Globus pallidus (tissue), 1 donor: ENCODE measurements around the gene SLC24A4.

ENCODE experiments used
- DNase-seq: peaks from one replicate; pipeline ENCODE4 v3.0.0-alpha.2; 2015; ENCODE audit warnings: low spot score

SLC24A4 gene

DNA sequence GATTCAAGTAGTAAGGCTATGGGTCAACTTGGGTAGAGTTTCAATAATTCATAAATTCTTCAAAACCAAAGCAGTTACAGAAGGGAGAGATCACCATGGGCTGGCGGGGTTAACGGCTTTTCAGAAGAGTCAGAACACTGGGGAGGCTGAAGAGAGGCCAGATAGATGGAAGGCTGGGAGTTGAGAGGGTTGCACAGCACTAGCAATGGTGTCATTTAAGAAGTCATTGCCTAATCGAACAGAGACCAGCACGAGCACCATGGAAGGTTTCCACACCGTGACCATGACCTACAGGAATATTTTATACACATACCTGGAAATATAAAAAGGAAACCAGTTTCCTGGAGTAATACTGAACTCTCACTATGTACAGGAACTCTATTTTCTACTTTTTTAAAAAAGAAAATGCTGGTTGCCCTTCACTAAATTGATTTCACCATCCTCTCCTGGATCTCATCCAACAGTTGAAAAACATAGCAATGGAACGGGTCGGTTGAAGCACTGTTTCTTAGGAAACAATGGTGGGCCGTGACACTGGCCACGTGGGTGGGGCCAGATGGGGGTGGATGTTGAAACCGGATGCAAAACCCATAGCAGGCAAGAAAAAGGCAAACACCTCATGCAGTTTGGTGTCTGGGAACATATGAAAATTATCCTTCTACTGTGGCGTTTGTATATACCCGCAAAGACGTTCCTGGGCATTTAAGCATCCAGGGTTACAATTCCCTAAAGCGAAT, 152.7 kb downstream of the SLC24A4 start:
- DNase-seq = no peak

DNA sequence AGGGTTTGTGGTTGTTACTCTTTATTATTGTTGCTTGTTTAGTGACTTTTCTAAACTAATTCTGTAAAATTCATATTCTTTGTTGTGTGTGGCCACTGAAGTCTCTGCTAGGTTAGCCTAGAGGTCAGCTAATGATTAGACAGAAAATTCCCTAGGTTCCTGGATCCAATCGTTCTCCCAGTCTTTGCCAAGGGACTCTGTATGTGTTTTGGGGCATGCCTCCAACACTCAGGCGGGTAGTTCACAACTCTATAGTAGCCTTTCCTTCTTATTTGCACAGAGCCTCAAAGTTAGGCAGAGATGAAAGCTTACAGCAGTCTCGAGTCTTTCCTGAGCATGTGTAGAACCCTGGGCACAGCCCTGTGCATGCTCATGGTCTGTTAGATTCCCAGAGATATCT, 157.9 kb downstream of the SLC24A4 start:
- DNase-seq = no peak

DNA sequence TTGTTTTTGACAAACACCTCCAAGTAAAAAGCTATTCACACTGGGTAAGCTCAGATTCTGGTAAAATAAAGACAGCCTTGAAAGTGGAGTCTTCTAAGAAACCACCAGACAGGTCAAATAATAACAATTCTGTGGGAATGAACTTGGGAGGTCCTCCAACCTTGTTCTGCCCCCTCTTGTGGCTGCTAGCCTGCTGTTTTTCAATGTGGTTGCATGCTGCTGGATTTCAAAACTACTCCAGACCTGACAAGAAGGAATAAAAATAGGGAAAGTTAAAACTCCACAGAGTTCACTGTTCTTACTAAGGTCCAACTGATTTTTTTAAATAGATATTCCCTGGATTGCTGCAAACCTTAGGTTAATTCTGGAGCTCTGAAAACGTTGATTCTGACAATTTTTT, 158.4 kb downstream of the SLC24A4 start:
- DNase-seq = no peak

DNA sequence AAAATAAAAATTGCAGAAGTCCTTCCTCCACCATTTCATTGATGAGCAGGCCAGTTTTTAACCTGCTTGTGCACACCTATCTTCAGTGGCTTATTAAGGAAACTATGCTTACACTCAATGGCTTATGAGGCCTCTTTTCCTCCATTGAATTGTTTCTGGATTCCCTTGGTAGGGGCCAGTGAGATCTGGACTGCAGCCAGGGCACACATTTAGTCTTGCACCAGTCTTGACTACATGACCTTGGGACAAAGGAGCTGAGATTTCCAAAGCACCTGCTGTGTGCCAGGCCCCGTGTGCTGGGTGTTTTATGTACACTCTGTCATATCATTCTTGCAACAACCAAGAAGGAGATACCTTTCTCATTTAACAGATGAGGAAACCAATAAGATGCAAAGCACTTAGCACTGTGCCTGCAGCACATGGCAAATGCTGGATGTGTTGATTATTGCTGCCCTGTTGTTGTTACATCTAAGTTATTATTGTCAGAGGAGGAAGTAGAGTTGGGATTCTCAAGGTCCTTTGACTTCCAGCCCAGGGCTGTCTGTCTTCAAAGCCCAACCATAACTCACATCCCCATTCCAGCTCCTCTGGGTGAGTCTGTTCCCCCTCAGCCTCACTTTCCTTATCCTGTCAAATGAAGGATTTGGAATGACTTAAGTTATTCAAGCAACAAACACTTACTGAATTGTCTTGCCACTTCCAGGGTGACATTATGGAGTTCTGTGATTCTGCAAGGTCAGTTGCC, 159.0 kb downstream of the SLC24A4 start:
- DNase-seq = no peak

DNA sequence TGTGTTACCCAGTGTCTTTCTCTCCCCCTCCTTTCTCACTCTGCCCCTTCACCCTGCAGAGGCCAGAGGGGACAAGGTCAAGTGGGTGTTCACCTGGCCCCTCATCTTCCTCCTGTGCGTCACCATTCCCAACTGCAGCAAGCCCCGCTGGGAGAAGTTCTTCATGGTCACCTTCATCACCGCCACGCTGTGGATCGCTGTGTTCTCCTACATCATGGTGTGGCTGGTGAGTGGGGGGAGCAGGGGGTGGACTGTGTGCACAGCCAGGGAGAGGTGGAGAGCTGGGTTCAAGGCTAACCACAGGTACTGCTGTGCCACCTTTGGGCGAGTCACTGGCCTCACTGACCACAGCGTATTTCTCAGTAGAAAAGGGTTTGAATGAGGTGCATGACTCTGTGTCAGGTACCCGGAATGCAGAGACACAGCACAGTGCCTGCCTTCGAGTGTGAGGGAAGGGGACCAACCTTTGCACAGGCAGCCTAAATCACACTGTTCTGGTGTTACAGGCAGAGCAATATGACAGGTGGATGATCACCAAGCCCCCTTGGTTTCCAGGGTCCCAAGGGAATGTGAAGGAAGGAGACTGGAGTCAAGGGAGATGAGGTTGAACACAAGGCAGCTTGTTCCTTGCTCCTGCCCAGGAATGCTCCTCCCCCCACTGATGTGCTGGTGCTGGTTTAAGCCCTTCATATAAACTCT, 159.8 kb downstream of the SLC24A4 start:
- DNase-seq = no peak

DNA sequence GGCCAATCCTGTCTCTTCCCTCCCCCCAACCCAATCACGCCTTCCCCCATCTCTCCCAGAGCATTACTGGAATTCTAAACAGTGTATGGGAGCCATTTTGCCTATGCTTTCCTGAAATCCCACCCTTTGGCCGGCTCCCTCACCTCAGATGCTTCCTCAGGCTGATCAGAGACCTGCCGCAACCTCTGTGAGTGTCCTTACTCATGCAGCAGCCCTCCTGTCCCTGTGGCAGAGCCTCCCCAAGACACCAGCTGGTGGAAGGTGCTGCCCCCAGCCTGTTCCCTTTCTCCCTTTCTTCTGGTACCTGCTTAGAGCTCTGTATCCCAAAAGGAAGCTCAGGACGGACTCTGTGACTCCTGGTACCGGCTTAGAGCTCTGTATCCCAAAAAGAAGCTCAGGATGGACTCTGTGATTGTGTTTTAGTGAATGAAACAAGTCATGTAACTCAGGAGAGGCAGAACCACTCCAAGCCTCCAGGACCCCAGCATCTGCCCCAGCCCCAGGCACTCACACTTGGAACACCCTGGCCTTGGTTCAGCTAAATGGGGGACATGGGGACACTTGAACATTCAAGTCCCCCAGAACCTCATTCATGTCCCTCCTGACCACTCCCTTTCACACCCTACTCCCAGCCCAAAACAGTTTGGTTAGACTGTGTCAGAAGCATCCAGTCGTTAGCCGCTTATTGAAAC, 161.3 kb downstream of the SLC24A4 start:
- no peak for DNase-seq

DNA sequence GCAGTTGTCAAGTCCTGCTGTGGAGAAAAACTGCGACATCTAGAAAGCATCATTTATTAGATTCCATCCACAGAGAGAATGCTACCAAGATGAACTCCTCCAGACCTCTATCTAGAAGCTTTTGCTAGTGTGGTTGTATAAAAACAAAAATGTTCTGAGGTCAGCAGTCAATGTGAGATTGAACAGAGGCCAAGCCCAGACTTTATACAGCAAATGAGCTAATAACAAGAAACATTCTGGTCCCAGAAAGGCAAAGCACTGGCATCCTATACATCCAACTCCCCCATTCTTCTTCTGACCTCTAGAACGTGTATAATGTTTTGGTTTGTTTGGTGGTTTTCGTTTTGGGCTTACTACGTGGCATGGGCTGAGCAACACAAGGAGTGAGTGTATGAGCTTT, 163.9 kb downstream of the SLC24A4 start:
- DNase-seq = no peak

DNA sequence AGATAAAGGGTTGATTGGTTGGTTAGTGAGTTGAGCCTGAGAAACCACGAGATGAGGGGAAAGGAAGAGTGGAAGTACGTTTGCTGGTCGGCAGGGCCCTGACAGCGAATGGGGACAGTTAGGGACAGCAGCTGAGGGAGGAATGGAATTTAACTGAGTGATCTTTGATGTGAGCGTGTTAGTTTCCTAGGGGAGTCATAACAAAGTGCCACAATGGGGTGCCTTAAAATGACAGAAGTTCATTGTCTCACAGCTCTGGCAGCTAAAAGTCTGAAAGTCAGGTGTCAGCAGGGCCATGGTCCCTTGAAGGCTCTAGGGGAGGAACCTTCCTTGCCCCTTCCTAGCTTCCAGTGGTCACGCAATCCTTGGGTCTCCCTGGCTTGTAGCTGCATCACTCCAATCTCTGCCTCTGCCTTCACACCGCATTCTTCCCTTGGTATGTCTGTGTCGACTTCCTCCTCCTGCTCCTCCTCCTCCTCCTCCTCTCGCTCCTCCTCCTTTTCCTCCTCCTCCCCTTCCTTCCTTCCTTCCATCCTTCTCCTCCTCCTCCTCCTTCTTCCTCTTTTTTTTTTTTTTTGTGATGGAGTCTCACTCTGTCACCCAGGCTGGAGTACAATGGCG, 164.7 kb downstream of the SLC24A4 start:
- no peak for DNase-seq

DNA sequence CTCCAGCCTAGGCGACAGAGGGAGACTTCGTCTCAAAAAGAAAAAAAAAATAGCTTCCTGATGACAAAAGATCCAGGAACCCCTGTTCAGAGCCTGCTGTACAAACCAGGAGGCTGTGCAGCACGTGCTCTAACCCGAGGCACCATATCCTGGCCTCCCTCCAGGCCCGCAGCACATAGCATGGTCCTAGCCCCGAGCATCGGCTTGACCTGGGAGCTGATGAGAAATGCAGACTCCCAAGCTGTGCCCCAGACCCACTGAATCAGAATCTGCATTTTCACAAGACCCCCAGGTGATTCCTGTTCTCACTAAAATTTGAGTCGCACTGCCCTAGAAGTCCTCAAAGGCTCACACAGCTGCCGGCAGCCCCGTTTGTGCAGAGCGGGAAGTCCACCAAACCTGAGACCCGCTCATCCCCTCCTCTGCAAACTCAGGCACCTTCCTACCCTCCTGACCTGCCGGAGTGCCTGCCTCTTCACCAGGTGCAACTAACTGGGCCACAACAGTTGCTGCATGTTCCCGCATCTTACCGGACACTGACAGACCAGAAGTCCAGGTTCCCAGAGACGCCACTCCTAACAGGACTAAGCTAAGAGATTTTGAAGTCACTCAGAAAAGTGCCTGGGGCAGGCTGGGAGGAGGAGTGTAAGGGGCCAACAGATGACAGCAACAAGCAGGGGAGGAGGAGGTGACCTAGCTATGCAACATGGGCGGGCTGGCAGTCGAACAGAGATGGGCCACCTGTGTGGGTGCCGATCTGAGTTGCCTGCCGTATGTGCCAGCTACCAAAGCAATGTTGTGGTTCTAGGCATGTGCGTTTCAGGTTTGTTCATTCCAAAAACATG, 166.7 kb downstream of the SLC24A4 start:
- no peak for DNase-seq

DNA sequence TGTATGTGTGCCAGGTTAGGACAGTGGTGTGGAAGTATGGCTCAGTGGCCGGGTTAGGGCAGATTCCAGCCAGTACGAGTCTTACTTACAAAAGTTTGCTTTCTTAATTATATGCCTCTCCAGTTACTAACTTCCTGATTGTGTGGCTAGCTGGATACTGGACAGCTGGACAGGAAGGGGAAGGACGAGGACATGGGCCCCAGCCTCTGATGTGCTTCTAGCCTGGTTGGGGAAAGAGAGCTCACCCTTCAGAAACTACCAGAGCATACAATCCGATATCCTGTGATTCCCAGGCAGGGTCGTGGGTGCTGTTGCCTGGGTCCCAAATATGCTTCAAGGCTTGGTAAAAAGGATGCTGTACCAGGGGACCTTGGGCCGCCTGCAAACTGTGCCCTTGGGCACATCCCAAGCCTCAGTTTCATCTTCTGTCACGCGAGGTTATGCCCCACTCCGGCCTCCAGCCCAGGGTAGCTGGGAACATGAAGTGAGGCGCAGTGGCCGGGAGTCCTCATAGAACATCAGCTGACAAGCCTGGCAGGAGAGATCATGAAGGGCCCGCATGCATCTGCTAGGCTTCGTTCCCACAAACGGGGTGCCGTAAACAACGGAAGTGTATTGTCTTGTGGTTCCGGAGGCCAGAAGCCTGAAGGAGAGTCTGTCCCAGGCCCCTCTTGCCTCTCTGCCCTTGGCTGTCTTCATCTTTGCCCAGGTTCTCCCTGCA, 167.4 kb downstream of the SLC24A4 start:
- peak; percentile 41 for DNase-seq

DNA sequence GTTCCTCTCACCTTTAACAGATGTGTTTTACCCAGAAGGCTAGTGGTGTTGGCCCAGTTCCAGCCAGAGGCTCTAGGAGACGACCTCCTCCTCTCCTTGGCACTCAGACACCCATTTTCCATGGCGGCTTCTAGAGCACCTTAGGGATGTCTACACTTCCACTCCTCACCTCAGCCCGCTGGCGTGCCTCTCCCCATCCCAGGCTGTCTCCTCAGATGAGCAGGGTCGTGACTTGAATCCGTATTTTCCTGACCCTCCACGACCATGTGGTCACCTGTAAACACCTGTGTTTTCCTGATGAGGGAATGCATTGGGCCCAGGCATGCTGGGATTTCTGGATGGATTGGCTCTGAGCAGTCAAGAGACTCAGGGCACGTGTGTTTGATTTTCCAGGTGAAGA, 168.8 kb downstream of the SLC24A4 start:
- no peak for DNase-seq

DNA sequence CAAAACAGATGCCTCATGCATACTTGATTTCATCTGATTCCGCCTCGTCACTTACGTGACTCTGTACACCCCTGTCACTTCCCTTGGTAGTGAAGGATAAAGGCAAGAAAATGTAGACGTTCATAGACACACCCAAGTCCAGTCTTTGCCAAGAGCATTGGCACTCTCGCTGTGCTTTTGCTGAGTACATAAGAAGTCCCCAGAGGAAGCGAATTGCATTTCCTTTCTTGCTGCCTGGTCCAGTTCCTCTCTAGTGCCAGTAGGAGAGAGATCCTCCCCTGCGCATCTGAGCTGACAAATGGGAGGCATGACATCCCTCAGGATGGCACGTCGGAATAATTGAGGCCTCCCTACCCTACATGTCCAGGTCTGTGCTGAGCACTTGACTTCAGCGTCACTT, 169.3 kb downstream of the SLC24A4 start:
- peak; percentile 36 for DNase-seq

DNA sequence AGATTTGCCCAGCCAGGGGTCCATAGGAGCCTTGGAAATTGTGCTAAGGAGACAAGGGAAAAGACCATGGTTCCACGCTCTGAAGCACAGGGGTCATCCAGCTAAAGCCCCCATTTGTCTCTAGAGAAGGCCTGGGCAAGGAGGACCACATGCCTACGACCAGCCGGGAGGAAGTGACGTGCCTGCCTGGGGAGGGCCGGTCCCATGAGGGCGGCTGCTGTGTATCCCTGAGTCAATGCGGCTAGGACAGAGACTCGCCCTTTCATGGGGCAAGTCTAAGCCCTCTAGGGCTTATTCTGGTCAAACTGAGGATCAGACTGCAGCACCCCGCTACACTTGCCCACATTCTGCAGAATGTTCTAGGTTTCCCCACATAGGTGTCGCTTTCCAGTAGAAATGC, 170.1 kb downstream of the SLC24A4 start:
- DNase-seq = no peak

DNA sequence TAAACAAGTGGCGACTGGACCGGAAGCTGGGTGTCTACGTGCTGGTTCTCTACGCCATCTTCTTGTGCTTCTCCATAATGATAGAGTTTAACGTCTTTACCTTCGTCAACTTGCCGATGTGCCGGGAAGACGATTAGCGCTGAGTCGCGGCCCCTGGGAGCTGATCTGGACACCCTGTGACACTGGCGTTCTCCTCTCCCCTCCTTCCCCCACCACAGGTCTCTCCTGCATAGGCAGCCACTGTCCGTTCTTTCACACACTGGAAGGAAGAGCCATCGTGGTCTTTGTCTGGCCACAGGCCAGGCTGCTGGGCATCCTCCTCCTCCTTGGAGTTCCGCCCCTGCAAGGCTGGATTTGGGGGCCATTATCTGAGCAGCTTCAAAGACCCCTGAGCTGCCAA, 170.5 kb downstream of the SLC24A4 start:
- DNase-seq = no peak

DNA sequence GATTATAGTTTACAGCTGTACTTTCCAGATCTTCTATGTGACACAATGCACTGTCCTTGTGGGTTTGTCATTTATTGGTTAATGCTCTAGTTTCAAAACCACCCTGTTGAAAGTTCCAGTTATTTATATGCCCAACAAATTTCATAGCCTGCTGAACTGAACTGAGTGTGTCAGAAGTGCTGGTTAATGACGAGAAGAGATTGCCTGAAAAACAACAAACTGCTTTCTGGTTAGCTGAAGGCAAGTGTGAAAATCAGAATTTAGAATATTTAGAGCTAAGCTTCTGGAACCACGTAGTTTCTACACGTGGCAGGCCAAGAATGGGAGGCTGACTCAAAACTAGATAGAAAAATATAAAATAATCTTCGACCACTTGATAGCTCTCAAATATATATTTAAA, 171.5 kb downstream of the SLC24A4 start:
- no peak for DNase-seq

DNA sequence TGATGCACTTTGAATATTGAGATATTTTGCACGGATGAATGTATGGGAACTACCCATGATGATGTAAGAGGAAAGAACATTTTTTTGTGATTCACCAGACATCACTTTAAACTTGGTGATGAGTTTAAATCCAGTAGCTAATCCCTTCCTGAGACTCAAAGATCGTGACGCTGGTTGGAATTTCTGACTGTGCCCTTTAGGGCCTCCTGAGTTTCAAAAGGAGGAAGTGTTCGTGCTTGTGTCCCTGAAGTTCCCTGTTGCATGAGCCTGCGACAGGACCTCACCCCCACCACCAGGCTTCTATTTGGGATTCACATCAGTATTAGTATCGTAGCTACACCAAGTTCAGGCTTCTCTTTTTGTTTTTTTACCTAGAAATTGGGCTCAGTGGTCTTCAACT, 172.1 kb downstream of the SLC24A4 start:
- DNase-seq = peak; percentile 19

DNA sequence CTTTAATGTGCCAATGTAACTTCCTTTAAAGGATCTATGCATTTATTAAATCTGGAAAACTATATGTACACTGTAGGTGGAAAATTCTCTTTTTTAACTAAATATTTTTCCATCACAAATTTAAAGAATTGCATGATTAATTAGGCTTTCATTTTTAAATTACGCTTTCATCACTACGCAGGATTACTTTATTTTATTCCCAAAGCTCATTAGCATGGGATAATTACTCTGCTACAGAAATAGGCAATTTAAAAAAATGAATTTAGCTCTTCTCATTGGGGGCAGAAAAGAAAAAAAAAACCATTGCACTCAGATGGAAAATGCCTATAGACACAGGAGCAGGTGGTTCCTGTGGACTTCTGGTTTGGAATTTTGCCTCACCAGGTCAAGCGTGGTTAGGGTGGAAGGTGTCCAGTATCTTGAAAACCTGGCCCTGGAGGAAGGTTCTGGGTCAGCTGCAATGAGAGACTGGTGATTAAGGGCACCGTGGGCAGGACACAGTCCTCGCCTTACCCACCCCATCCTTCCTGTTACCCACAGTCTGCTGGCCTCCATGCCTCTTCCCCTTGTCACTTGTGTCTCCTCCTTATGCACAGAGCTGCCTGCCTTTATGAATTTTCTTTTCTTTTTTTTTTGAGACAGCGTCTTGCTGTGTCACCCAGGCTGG, 173.4 kb downstream of the SLC24A4 start:
- no peak for DNase-seq

DNA sequence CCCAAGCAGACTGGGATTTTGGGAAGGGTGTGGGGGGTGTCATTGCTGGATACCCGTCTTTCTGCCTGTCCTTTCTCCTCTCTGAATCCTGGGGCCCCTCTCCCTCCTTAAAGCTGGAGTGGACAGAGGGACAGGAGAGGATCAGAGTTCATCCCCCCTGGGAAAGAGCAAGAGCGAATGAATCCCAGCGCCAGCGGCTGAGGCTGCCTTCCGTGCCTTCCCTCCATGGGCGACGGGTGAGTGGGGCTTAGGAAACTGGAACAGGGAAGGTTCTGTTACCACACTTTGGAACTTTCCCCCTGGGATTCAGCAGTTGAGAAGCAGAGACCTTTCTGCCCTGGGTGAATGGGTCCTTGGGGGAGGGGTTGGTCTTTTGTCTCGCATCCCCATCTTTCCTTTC, 174.4 kb downstream of the SLC24A4 start:
- no peak for DNase-seq

DNA sequence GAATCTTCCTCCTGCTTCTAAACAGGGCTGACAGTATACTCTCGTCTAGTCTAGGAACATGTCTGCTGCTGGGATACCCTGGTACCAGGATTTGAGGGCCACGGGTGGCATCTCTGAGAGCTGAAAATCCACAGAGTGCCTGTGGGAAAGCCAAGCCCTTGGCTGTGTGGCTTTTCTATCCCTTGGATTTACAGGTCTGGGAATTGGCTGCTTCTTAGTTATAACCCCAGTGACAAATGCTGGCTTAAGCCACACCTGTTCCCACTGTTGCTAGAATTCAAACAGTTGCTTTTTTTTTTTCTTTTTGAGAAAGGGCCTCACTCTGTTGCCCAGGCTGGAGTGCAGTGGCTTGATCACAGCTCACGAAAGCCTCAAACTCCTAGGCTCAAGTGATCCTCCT, 176.3 kb downstream of the SLC24A4 start:
- DNase-seq = no peak

DNA sequence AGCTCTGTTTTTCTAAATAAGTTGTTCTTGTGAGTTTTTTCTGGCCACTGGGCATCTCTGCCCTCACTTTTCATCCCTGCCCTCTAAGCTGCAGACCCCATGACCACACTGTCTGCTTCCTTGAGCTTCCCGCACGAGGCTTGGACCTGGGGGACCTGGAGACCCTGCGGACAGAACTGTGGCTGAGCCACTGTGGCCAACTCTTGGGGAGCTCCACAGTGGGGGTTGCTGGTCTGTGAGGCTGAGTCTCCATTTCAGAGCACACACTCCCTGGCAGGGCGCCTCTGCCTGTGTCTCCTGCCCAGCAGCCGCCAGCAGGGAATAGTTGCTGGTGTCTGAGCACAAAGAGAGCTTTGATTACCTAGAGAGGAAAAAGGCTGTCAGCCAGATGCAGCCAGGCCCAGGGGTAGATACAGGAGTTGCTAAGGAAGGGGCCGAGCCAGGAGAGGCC, 177.6 kb downstream of the SLC24A4 start:
- DNase-seq = peak; percentile 59
